Astrocyte (in vitro differentiated cells and primary cell): ENCODE data around the gene ARL4A. TPM values are rescaled to one million over a fixed set of nuclear protein-coding genes. Genes with fewer than 3 reads are reported as not detected.

ENCODE experiments used
- DNase-seq: peaks from one replicate; pipeline ENCODE4 v3.0.0-alpha.2; 2010; ENCODE audit warnings: low read depth
- FAIRE-seq: peaks from 2 replicates; lab custom pipeline; 2011; peaks lifted over from hg19 to GRCh38; lab: Jason Lieb, UNC
- H2AFZ ChIP-seq: 2 replicates; pipeline ENCODE4 v1.6.0; 2012; ENCODE audit warnings: low read depth, low read length, inconsistent platforms
- H3K27ac ChIP-seq: 2 replicates; pipeline ENCODE4 v1.5.1; 2011; ENCODE audit warnings: low read depth, low read length, inconsistent platforms
- H3K27me3 ChIP-seq: 2 replicates; pipeline ENCODE4 v1.6.0; 2011; ENCODE audit warnings: low read length, inconsistent platforms; ENCODE audit not compliant: insufficient read depth
- H3K36me3 ChIP-seq: 2 replicates; pipeline ENCODE4 v1.5.1; 2011; ENCODE audit warnings: low read length, inconsistent platforms; ENCODE audit not compliant: insufficient read depth
- H3K4me1 ChIP-seq: 2 replicates; pipeline ENCODE4 v1.5.1; 2011; ENCODE audit warnings: low read length, inconsistent platforms; ENCODE audit not compliant: insufficient read depth
- H3K4me2 ChIP-seq: 2 replicates; pipeline ENCODE4 v1.6.0; 2012; ENCODE audit warnings: low read length, inconsistent platforms
- H3K4me3 ChIP-seq: 2 replicates; pipeline ENCODE4 v1.5.1; 2011; ENCODE audit warnings: low read depth, mild to moderate bottlenecking, low read length, inconsistent platforms; ENCODE audit not compliant: insufficient read depth
- H3K79me2 ChIP-seq: 2 replicates; pipeline ENCODE4 v1.6.0; 2012; ENCODE audit warnings: mild to moderate bottlenecking, low read length, inconsistent platforms; ENCODE audit not compliant: insufficient read depth
- H3K9ac ChIP-seq: 2 replicates; pipeline ENCODE4 v1.6.0; 2012; ENCODE audit warnings: mild to moderate bottlenecking, low read length, inconsistent platforms
- H3K9me3 ChIP-seq: 2 replicates; pipeline ENCODE4 v1.5.1; 2012; ENCODE audit warnings: low read depth, mild to moderate bottlenecking, low read length, inconsistent platforms; ENCODE audit not compliant: insufficient read depth
- H4K20me1 ChIP-seq: 2 replicates; pipeline ENCODE4 v1.6.0; 2012; ENCODE audit warnings: low read length, inconsistent platforms; ENCODE audit not compliant: insufficient read depth
- H3K27ac Mint-ChIP-seq: one replicate; pipeline ENCODE4 v1.8.0; 2021; ENCODE audit warnings: mild to moderate bottlenecking, mixed read lengths; ENCODE audit not compliant: unreplicated experiment
- H3K27me3 Mint-ChIP-seq: one replicate; pipeline ENCODE4 v1.8.0; 2021; ENCODE audit warnings: low read depth, mixed read lengths; ENCODE audit not compliant: unreplicated experiment
- H3K36me3 Mint-ChIP-seq: one replicate; pipeline ENCODE4 v1.8.0; 2021; ENCODE audit warnings: low read depth, mixed read lengths; ENCODE audit not compliant: unreplicated experiment
- H3K4me1 Mint-ChIP-seq: one replicate; pipeline ENCODE4 v1.8.0; 2021; ENCODE audit warnings: low read depth, mixed read lengths; ENCODE audit not compliant: unreplicated experiment
- H3K4me3 Mint-ChIP-seq: one replicate; pipeline ENCODE4 v1.8.0; 2021; ENCODE audit warnings: mild to moderate bottlenecking, moderate library complexity, mixed read lengths; ENCODE audit not compliant: unreplicated experiment
- H3K9me3 Mint-ChIP-seq: one replicate; pipeline ENCODE4 v1.8.0; 2021; ENCODE audit warnings: mild to moderate bottlenecking, mixed read lengths; ENCODE audit not compliant: unreplicated experiment
- EZH2 ChIP-seq: IDR thresholded peaks from 2 replicates; pipeline ENCODE4 v1.6.1; 2012; ENCODE audit warnings: mild to moderate bottlenecking, low read length, inconsistent platforms; ENCODE audit not compliant: insufficient read depth
- total RNA-seq: library from RNA; stranded (reverse); gene quantifications from 2 replicates; pipeline ENCODE4 v1.2.1, GENCODE V29; 2021
- TF ChIP-seq, protein P1 (sequence below): IDR thresholded peaks from 2 replicates; pipeline ENCODE4 v1.5.1; 2011; ENCODE audit warnings: low read depth, mild to moderate bottlenecking, inconsistent platforms, low read length, moderate library complexity; ENCODE audit not compliant: insufficient read depth

The ARL4A gene
- total RNA-seq, 1 donor from 2014 or later, result 34.6 TPM

DNA sequence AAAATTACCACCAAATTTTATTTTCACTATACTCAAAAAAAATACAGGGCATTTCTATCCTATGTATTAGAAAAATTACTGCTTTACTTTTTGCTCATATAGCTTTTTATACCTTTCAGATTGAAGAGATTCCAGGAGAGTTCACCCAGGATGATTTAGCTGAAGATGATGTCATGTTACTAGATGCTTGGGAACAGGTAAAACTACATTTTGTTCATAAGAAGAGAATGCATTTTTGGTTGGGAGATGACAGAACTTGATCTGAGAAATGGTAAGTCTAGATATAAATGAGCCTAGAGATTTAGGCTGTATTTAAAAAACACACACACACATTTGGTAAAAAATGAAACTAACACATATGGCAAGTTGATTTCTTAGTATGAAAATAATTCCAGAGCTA lies 38.1 kb upstream of the ARL4A start:
- peaks cover 3% of the 10 kb centered on the region for H3K9me3 Mint-ChIP-seq
- H4K20me1 ChIP-seq, result no peaks in the 10 kb centered on the region
- no peak overlapping the region for H3K27ac Mint-ChIP-seq
- H3K36me3 Mint-ChIP-seq, result no peaks in the 10 kb centered on the region
- no peak overlapping the region for H2AFZ ChIP-seq
- FAIRE-seq (no peak), DNase-seq (no peak)
- no peaks in the 10 kb centered on the region for H3K9me3 ChIP-seq
- H3K4me1 Mint-ChIP-seq, result peaks cover 27% of the 10 kb centered on the region
- H3K27me3 Mint-ChIP-seq, result no peaks in the 10 kb centered on the region
- H3K4me3 Mint-ChIP-seq, result no peak overlapping the region
- H3K79me2 ChIP-seq, result no peaks in the 10 kb centered on the region
- H3K27me3 ChIP-seq, result no peaks in the 10 kb centered on the region
- TF ChIP-seq EZH2, result no peak
- TF ChIP-seq, protein P1, sequence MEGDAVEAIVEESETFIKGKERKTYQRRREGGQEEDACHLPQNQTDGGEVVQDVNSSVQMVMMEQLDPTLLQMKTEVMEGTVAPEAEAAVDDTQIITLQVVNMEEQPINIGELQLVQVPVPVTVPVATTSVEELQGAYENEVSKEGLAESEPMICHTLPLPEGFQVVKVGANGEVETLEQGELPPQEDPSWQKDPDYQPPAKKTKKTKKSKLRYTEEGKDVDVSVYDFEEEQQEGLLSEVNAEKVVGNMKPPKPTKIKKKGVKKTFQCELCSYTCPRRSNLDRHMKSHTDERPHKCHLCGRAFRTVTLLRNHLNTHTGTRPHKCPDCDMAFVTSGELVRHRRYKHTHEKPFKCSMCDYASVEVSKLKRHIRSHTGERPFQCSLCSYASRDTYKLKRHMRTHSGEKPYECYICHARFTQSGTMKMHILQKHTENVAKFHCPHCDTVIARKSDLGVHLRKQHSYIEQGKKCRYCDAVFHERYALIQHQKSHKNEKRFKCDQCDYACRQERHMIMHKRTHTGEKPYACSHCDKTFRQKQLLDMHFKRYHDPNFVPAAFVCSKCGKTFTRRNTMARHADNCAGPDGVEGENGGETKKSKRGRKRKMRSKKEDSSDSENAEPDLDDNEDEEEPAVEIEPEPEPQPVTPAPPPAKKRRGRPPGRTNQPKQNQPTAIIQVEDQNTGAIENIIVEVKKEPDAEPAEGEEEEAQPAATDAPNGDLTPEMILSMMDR, result no peak
- H3K4me3 ChIP-seq, result no peak overlapping the region
- no peaks in the 10 kb centered on the region for H3K36me3 ChIP-seq
- H3K4me1 ChIP-seq, result peaks cover 20% of the 10 kb centered on the region
- no peak overlapping the region for H3K9ac ChIP-seq
- H3K4me2 ChIP-seq, result no peak overlapping the region
- H3K27ac ChIP-seq, result no peak overlapping the region

DNA sequence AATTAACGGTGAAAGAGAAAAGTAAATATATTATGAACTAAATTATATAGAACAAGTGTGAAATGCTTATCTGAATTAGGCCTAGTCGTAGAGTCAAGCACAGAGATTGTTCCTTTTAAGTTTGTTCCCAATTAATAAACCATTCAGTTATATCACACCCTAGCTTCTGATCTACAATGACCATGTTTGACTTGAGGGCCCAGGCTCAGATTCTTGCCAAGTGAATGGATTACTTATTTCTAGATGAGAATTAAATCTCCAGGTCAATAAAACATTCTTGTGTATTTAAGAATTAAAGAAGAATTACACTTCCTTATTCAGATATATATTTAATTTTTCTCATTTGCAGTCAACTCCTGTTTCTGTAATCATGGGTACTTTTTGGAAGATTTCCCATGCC lies 37.4 kb upstream of the ARL4A start:
- Mint-ChIP-seq H3K36me3 (no peaks in the 10 kb centered on the region), H3K27me3 (no peaks in the 10 kb centered on the region), H3K27ac (no peak overlapping the region), H3K9me3 (peaks cover 3% of the 10 kb centered on the region), H3K4me1 (peaks cover 27% of the 10 kb centered on the region), H3K4me3 (no peak overlapping the region)
- Histone ChIP-seq H3K79me2 (no peaks in the 10 kb centered on the region), H4K20me1 (no peaks in the 10 kb centered on the region), H3K9me3 (no peaks in the 10 kb centered on the region), H2AFZ (no peak overlapping the region), H3K9ac (no peak overlapping the region), H3K27me3 (no peaks in the 10 kb centered on the region), H3K27ac (no peak overlapping the region), H3K36me3 (no peaks in the 10 kb centered on the region), H3K4me1 (peaks cover 20% of the 10 kb centered on the region), H3K4me3 (no peak overlapping the region), H3K4me2 (no peak overlapping the region)
- FAIRE-seq (no peak), DNase-seq (no peak)
- TF ChIP-seq, protein P1, result no peak
- TF ChIP-seq EZH2, result no peak

DNA sequence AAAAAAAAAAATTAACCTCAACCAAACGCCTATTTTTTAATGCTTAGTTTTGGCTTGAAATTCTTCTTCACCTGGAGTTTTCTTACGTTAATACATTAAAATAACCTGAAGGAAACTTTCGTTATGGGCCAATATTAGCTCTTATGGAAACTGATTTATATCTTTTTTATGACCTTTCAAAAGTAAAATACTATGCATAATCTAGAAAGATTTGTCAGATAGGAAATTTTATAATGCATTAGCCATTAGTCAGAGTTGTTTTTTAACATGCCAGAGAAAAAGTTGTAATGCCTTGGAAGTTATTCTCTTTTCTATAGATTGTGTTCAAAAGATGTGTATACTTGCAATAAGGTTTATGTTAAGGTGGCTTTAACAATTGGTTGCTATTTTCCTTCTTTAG lies 34.3 kb upstream of the ARL4A start:
- no peak overlapping the region for H3K4me3 Mint-ChIP-seq

More for the DNA sequence above, 34.3 kb upstream of the ARL4A start:
- Histone ChIP-seq H3K79me2 (no peaks in the 10 kb centered on the region), H3K36me3 (no peaks in the 10 kb centered on the region), H3K9ac (no peak overlapping the region), H3K4me3 (no peak overlapping the region), H3K4me1 (peaks cover 6% of the 10 kb centered on the region), H2AFZ (no peak overlapping the region), H4K20me1 (no peaks in the 10 kb centered on the region), H3K27me3 (no peaks in the 10 kb centered on the region), H3K4me2 (peak overlapping the region; percentile 6), H3K9me3 (no peaks in the 10 kb centered on the region), H3K27ac (no peak overlapping the region)
- no peak overlapping the region for H3K27ac Mint-ChIP-seq
- no peaks in the 10 kb centered on the region for H3K27me3 Mint-ChIP-seq
- no peaks in the 10 kb centered on the region for H3K36me3 Mint-ChIP-seq
- FAIRE-seq, result no peak
- H3K9me3 Mint-ChIP-seq, result no peaks in the 10 kb centered on the region
- peaks cover 15% of the 10 kb centered on the region for H3K4me1 Mint-ChIP-seq
- no peak for DNase-seq
- TF ChIP-seq, protein P1, result no peak
- TF ChIP-seq EZH2, result no peak
